ENCODE results near the gene CYP46A1. TPM values are rescaled to one million over a fixed set of nuclear protein-coding genes. Genes with fewer than 3 reads are reported as not detected.

CYP46A1 gene
- total RNA-seq, 2 experiments from 2014 or later: 0.11 to 0.22 TPM

DNA sequence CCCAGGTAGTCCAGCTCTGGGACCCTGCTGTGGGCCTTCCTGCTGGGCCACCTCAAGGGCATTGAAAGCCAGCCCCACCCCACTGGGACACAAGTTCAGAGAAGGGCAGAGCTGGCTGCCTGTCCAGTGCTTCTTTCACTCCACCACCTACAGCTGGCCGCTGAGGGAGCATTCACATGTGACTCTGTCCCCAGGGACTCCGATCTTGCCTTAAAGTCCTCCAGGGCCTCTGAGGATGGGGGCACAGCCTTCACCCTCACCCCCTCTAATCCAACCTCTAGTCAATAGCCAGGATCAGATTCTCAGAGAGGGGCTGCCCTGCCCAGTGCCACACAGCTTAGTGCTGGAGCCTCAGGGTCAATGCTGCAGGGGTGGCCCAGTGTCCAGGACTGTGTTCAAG lies 5.0 kb upstream of the CYP46A1 start:
- no peaks in the 10 kb centered on the region for H3K9me3 Mint-ChIP-seq
- peaks cover 9% of the 10 kb centered on the region for H3K27me3 Mint-ChIP-seq

DNA sequence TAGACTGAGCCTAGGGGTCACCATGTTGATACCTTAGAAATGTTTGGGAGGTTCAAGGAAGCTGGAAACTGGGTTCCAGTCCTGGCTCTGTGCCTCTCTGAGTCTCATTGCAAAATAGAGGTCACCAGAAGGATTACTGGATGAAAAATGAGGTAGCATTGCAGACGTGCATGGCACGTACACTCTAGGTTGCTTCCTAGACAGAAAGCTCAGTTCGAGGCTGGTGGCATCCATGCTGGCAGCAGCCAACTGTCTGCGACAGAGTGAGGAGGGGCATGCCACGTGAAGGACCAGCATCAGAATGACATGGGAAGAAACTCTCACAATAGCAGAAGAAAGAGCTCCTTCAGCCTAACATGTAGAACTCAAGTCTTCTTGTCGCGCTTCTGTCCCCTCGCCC lies 4.6 kb upstream of the CYP46A1 start:
- no peaks in the 10 kb centered on the region for H3K36me3 ChIP-seq (ENCODE audit: insufficient read depth, low read length)
- H3K4me1 ChIP-seq (ENCODE audit: insufficient read depth, low read length): peaks cover 39% of the 10 kb centered on the region
- Mint-ChIP-seq H3K36me3 (ENCODE audit: low read depth) (no peaks in the 10 kb centered on the region), H3K4me3 (no peak overlapping the region), H3K27ac (no peak overlapping the region), H3K27me3 (peaks cover 5% of the 10 kb centered on the region), H3K9me3 (no peaks in the 10 kb centered on the region), H3K4me1 (ENCODE audit: low read depth) (peaks cover 4% of the 10 kb centered on the region)
- peaks cover 0 to 2% of the 10 kb centered on the region in 2 experiments for H3K27me3 ChIP-seq (ENCODE audit: control insufficient read depth in 1 of 2, insufficient read depth in 2 of 2, low read length in 2 of 2)
- H3K4me3 ChIP-seq (ENCODE audit: low read length): no peak overlapping the region
- TF ChIP-seq, protein P1, sequence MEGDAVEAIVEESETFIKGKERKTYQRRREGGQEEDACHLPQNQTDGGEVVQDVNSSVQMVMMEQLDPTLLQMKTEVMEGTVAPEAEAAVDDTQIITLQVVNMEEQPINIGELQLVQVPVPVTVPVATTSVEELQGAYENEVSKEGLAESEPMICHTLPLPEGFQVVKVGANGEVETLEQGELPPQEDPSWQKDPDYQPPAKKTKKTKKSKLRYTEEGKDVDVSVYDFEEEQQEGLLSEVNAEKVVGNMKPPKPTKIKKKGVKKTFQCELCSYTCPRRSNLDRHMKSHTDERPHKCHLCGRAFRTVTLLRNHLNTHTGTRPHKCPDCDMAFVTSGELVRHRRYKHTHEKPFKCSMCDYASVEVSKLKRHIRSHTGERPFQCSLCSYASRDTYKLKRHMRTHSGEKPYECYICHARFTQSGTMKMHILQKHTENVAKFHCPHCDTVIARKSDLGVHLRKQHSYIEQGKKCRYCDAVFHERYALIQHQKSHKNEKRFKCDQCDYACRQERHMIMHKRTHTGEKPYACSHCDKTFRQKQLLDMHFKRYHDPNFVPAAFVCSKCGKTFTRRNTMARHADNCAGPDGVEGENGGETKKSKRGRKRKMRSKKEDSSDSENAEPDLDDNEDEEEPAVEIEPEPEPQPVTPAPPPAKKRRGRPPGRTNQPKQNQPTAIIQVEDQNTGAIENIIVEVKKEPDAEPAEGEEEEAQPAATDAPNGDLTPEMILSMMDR (IDR thresholded peaks at IDR 0.05): no peak
- no peak for DNase-seq
- no peak for ATAC-seq (ENCODE audit: poor library complexity)
- CTCF ChIA-PET: no interaction called here
- H3K9me3 ChIP-seq (ENCODE audit: control insufficient read depth in 1 of 2, insufficient read depth in 1 of 2, low read length in 2 of 2): peaks cover 7 to 27% of the 10 kb centered on the region in 2 experiments
- no peak overlapping the region for H3K27ac ChIP-seq (ENCODE audit: low read depth in 1 of 2, low read length in 2 of 2)
- POLR2A ChIA-PET: no interaction called here
- intact Hi-C loops (cut with DNase I, micrococcal nuclease): no loop called here

More for the DNA sequence above, 5.0 kb upstream of the CYP46A1 start:
- intact Hi-C loops (cut with DNase I, micrococcal nuclease): no loop called here
- no peak overlapping the region for H3K27ac ChIP-seq (ENCODE audit: low read depth in 1 of 2, low read length in 2 of 2)
- H3K9me3 ChIP-seq (ENCODE audit: control insufficient read depth in 1 of 2, insufficient read depth in 1 of 2, low read length in 2 of 2): peaks cover 7 to 27% of the 10 kb centered on the region in 2 experiments
- Mint-ChIP-seq H3K4me3 (no peak overlapping the region), H3K4me1 (ENCODE audit: low read depth) (peaks cover 4% of the 10 kb centered on the region), H3K27ac (no peak overlapping the region), H3K36me3 (ENCODE audit: low read depth) (no peaks in the 10 kb centered on the region)
- ATAC-seq (ENCODE audit: poor library complexity) (no peak), DNase-seq (no peak)
- peaks cover 38% of the 10 kb centered on the region for H3K4me1 ChIP-seq (ENCODE audit: insufficient read depth, low read length)
- H3K4me3 ChIP-seq (ENCODE audit: low read length): no peak overlapping the region
- ChIA-PET POLR2A (no interaction called here), CTCF (no interaction called here)
- H3K36me3 ChIP-seq (ENCODE audit: insufficient read depth, low read length): no peaks in the 10 kb centered on the region
- TF ChIP-seq, protein P1 (IDR thresholded peaks at IDR 0.05): no peak
- H3K27me3 ChIP-seq (ENCODE audit: control insufficient read depth in 1 of 2, insufficient read depth in 2 of 2, low read length in 2 of 2): peaks cover 0 to 6% of the 10 kb centered on the region in 2 experiments

DNA sequence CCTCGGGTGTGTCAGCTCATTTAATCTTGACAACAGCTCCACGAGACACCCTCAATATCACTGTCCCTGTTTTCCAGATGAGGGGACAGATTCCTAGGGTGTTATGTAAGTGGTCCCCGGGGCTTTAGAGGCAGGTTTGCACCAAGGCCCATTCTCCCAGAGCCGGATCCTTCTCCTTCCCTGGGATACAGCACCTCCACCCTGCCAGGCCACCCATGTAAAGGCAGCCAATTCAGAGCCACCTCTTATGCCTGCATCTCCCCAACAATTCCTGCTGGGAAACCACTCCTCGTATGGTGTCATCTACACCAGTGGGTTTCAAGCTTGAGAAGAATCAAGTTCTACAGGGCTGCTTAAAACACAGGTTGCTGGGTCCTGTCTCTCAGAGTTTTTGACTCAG lies 4.1 kb upstream of the CYP46A1 start:
- H3K9me3 ChIP-seq (ENCODE audit: control insufficient read depth in 1 of 2, insufficient read depth in 1 of 2, low read length in 2 of 2): peaks cover 7 to 27% of the 10 kb centered on the region in 2 experiments
- ATAC-seq (ENCODE audit: poor library complexity) (no peak), DNase-seq (no peak)
- H3K4me3 ChIP-seq (ENCODE audit: low read length): no peak overlapping the region
- H3K27me3 Mint-ChIP-seq: peaks cover 3% of the 10 kb centered on the region
- TF ChIP-seq, protein P1 (IDR thresholded peaks at IDR 0.05): no peak
- H3K4me1 ChIP-seq (ENCODE audit: insufficient read depth, low read length): peaks cover 43% of the 10 kb centered on the region
- intact Hi-C loops (cut with DNase I, micrococcal nuclease): loop anchor here in 1 of 2 experiments (5.0 to 10.0 kb wide), 3 partner anchors 292 to 697 kb away; partner anchors contain the start of gene WDR25
- no peaks in the 10 kb centered on the region for H3K36me3 ChIP-seq (ENCODE audit: insufficient read depth, low read length)
- no peaks in the 10 kb centered on the region for H3K27me3 ChIP-seq (ENCODE audit: control insufficient read depth in 1 of 2, insufficient read depth in 2 of 2, low read length in 2 of 2)
- H3K4me1 Mint-ChIP-seq (ENCODE audit: low read depth): peaks cover 4% of the 10 kb centered on the region
- no peaks in the 10 kb centered on the region for H3K36me3 Mint-ChIP-seq (ENCODE audit: low read depth)
- H3K27ac ChIP-seq (ENCODE audit: low read depth in 1 of 2, low read length in 2 of 2): no peak overlapping the region
- H3K27ac Mint-ChIP-seq: no peak overlapping the region
- H3K4me3 Mint-ChIP-seq: no peak overlapping the region
- ChIA-PET POLR2A (no interaction called here), CTCF (no interaction called here)
- H3K9me3 Mint-ChIP-seq: no peaks in the 10 kb centered on the region

All from CD4-positive, alpha-beta T cell (primary cell).